IMR-90 (cell line): ENCODE measurements around the gene ALOX12B. TPM values are rescaled to one million over a fixed set of nuclear protein-coding genes. Genes with fewer than 3 reads are reported as not detected.
A peak's percentile ranks its signal among the peaks of the same experiment; 100 is the strongest.

ENCODE experiments used
- ATAC-seq: fragments of 200-7000 bp; cut with Tn5 transposase; 2 replicates; pipeline ENCODE4 v1.9.1; 2020; ENCODE audit warnings: low read depth, mild to moderate bottlenecking, moderate library complexity
- BruUV-seq: library from RNA; stranded (reverse); fragments of 400-500 nt; replicated peaks from 2 replicates; lab custom pipeline; 2021; lab: Mats Ljungman, UMichigan
- CTCF ChIA-PET: fragments of 300-600 bp; formaldehyde crosslinking; extraction: SDS; loops from one replicate; lab custom pipeline; 2021; ENCODE audit warnings: antibody characterized with exemption; lab: Yijun Ruan, JAX
- POLR2A ChIA-PET: fragments of 300-600 bp; sonication (Branson Sonifier 250); formaldehyde crosslinking; loops from one replicate; lab custom pipeline; 2022; ENCODE audit warnings: antibody characterized with exemption; ENCODE audit not compliant: unreplicated experiment; lab: Charles Lee
- DNase-seq: peaks from one replicate; pipeline ENCODE4 v3.0.0; 2013
- H2AFZ ChIP-seq: replicated peaks from 2 replicates; pipeline ENCODE3; 2013; ENCODE audit warnings: low read length, mild to moderate bottlenecking; ENCODE audit not compliant: poor library complexity
- H2AK5ac ChIP-seq: 2 replicates; pipeline ENCODE4 v1.6.1; 2013; ENCODE audit warnings: low read depth, low read length, inconsistent platforms
- H2AK9ac ChIP-seq: replicated peaks from 2 replicates; pipeline ENCODE3; 2013; ENCODE audit warnings: mild to moderate bottlenecking, low read depth, low read length, moderate library complexity; ENCODE audit not compliant: poor library complexity
- H2BK120ac ChIP-seq: 2 replicates; pipeline ENCODE4 v1.6.1; 2013; ENCODE audit warnings: low read depth, low read length, inconsistent platforms
- H2BK15ac ChIP-seq: 3 replicates; pipeline ENCODE4 v1.6.1; 2013; ENCODE audit warnings: low read depth, low read length, inconsistent platforms
- H2BK20ac ChIP-seq: 2 replicates; pipeline ENCODE4 v1.6.1; 2013; ENCODE audit warnings: low read depth, mild to moderate bottlenecking, inconsistent platforms, low read length, moderate library complexity
- H2BK5ac ChIP-seq: 2 replicates; pipeline ENCODE4 v1.6.1; 2013; ENCODE audit warnings: mild to moderate bottlenecking, low read depth, low read length, inconsistent platforms; ENCODE audit not compliant: poor library complexity, severe bottlenecking
- H3K14ac ChIP-seq: replicated peaks from 2 replicates; pipeline ENCODE4 v1.6.1; 2013; ENCODE audit warnings: low read depth, low read length, inconsistent platforms
- H3K18ac ChIP-seq: 2 replicates; pipeline ENCODE4 v1.6.1; 2013; ENCODE audit warnings: low read depth, low read length, control low read depth
- H3K23ac ChIP-seq: 2 replicates; pipeline ENCODE4 v1.6.1; 2013; ENCODE audit warnings: low read depth, low read length, inconsistent platforms
- H3K27ac ChIP-seq: 2 replicates; pipeline ENCODE4 v1.5.1; 2013; ENCODE audit warnings: mild to moderate bottlenecking, control low read depth, low read length; ENCODE audit not compliant: insufficient read depth
- H3K27me3 ChIP-seq: 2 replicates; pipeline ENCODE4 v1.6.1; 2013; ENCODE audit warnings: low read length; ENCODE audit not compliant: control insufficient read depth, insufficient read depth
- H3K36me3 ChIP-seq: 2 replicates; pipeline ENCODE4 v1.6.1; 2013; ENCODE audit warnings: low read length, mixed read lengths; ENCODE audit not compliant: control insufficient read depth, insufficient read depth
- H3K4ac ChIP-seq: 2 replicates; pipeline ENCODE4 v1.6.1; 2013; ENCODE audit warnings: low read depth, low read length, inconsistent platforms
- H3K4me1 ChIP-seq: 2 replicates; pipeline ENCODE4 v1.6.1; 2013; ENCODE audit warnings: low read length, mixed read lengths; ENCODE audit not compliant: control insufficient read depth, insufficient read depth
- H3K4me2 ChIP-seq: 2 replicates; pipeline ENCODE4 v1.6.1; 2013; ENCODE audit warnings: low read depth, mild to moderate bottlenecking, control low read depth, low read length, moderate library complexity
- H3K4me3 ChIP-seq: 2 replicates; pipeline ENCODE4 v1.5.1; 2013; ENCODE audit warnings: low read depth, mild to moderate bottlenecking, control low read depth, low read length, moderate library complexity; ENCODE audit not compliant: insufficient read depth
- H3K56ac ChIP-seq: 2 replicates; pipeline ENCODE4 v1.6.1; 2013; ENCODE audit warnings: low read length, inconsistent platforms; ENCODE audit not compliant: insufficient read depth; ENCODE audit errors: extremely low read depth
- H3K79me1 ChIP-seq, 2 experiments: 2 replicates each; pipeline ENCODE4 v1.6.1; 2013; ENCODE audit warnings: low read length in 2 of 2, inconsistent platforms in 1 of 2, low read depth in 1 of 2
- H3K9ac ChIP-seq: 2 replicates; pipeline ENCODE4 v1.6.1; 2013; ENCODE audit warnings: low read depth, low read length, control low read depth
- H3K9me1 ChIP-seq: 2 replicates; pipeline ENCODE4 v1.6.1; 2013; ENCODE audit warnings: low read length, inconsistent platforms; ENCODE audit not compliant: insufficient read depth
- H3K9me3 ChIP-seq: 2 replicates; pipeline ENCODE4 v1.6.1; 2013; ENCODE audit warnings: low read length; ENCODE audit not compliant: control insufficient read depth, insufficient read depth
- H4K20me1 ChIP-seq: 2 replicates; pipeline ENCODE4 v1.6.1; 2013; ENCODE audit warnings: low read length, inconsistent platforms; ENCODE audit not compliant: insufficient read depth
- H4K5ac ChIP-seq: 2 replicates; pipeline ENCODE4 v1.6.1; 2013; ENCODE audit warnings: mild to moderate bottlenecking, low read depth, low read length, control low read depth
- H4K8ac ChIP-seq, 2 experiments: 2 replicates each; pipeline ENCODE4 v1.6.1; 2013; ENCODE audit warnings: low read depth in 2 of 2, low read length in 2 of 2, control low read depth in 1 of 2, inconsistent platforms in 1 of 2
- H4K91ac ChIP-seq: 2 replicates; pipeline ENCODE4 v1.6.1; 2013; ENCODE audit warnings: low read depth, low read length, inconsistent platforms; ENCODE audit not compliant: insufficient read depth
- MAFK ChIP-seq: IDR thresholded peaks from 2 replicates; pipeline ENCODE4 v1.6.1; 2012; ENCODE audit warnings: low read depth, low read length, improper control_type of control experiment
- MAZ ChIP-seq: IDR thresholded peaks from 2 replicates; pipeline ENCODE4 v1.6.1; 2012; ENCODE audit warnings: low read depth, mild to moderate bottlenecking, low read length, improper control_type of control experiment, moderate library complexity, borderline replicate concordance
- WGBS, 2 experiments: methylation state at CpG; one replicate each; pipeline versions ENCODE4 v1.1.5 to v1.1.7; 2013; ENCODE audit warnings: missing lambda C conversion rate in 2 of 2; ENCODE audit not compliant: insufficient read length in 1 of 2; ENCODE audit errors: extremely low coverage in 2 of 2; 5-methylcytosine and 5-hydroxymethylcytosine counted together
- dilution Hi-C: fragments of 300-500 bp; cut with HindIII; formaldehyde crosslinking; loops from one replicate; pipeline ENCODE4 v1.14.3; 2018; ENCODE audit warnings: low sequenced_read_pairs; ENCODE audit not compliant: unreplicated experiment
- in situ Hi-C: fragments of 300-500 bp; cut with MboI; formaldehyde crosslinking; loops from 3 replicates; pipeline ENCODE4 v1.14.3; 2019; ENCODE audit warnings: low sequenced_read_pairs, inconsistent platforms, mixed read lengths
- intact Hi-C: fragments of 100-400 bp; cut with micrococcal nuclease; formaldehyde crosslinking; loops from 2 replicates; pipeline ENCODE4 v1.10.0; 2022
- polyA plus RNA-seq, 3 experiments: library from polyadenylated mRNA; depleted of rRNA; stranded (reverse); fragments of >200 nt; gene quantifications; 2 replicates each; pipeline ENCODE4 v1.2.3, GENCODE V29; 2012; ENCODE audit warnings: low replicate concordance in 1 of 3
- total RNA-seq: library from RNA; depleted of rRNA; stranded (reverse); fragments of >200 nt; gene quantifications from 2 replicates; pipeline ENCODE4 v1.2.3, GENCODE V29; 2012

The ALOX12B gene
- total and polyA plus RNA-seq, 2 of the 4 experiments (the other 2 are of a cell fraction), result not detected

- in situ Hi-C loops (no loop called here), dilution Hi-C loops (no loop called here), intact Hi-C loops (no loop called here)
- Histone ChIP-seq H2BK5ac (no peak overlapping the region), H3K9ac (peak overlapping the region; percentile 63; the same call in 1 of the 2 replicates), H4K91ac (no peak overlapping the region), H2AK5ac (no peak overlapping the region), H3K27me3 (no peaks in the 10 kb centered on the region), H3K14ac (no peak overlapping the region), H3K36me3 (no peaks in the 10 kb centered on the region), H2BK15ac (no peak overlapping the region), H3K79me1 (no peaks in the 10 kb centered on the region; a peak in 1 of 4 replicates), H2AK9ac (peak overlapping the region; percentile 5), H3K27ac (no peak overlapping the region), H3K9me1 (peaks cover 7% of the 10 kb centered on the region; the same call in 1 of the 2 replicates), H3K18ac (no peak overlapping the region), H2BK120ac (no peak overlapping the region), H2BK20ac (no peak overlapping the region), H3K4me2 (peak overlapping the region; percentile 95), H3K9me3 (no peaks in the 10 kb centered on the region), H2AFZ (peak overlapping the region; percentile 90), H3K23ac (no peak overlapping the region), H3K4ac (no peak overlapping the region), H4K20me1 (no peaks in the 10 kb centered on the region), H3K56ac (no peak overlapping the region), H3K4me3 (peak overlapping the region; percentile 79), H4K8ac (no peak overlapping the region; a peak in 1 of 4 replicates), H4K5ac (no peak overlapping the region), H3K4me1 (peaks cover 8% of the 10 kb centered on the region)
- CTCF ChIA-PET, result interaction anchor here (0.6 kb wide), 1 partner anchor 62 kb away, joined by 3 read pairs; no protein-coding TSS in a partner anchor
- POLR2A ChIA-PET, result no interaction called here
- 2% methylated on average over 12 of the region's 45 CpGs; no CpG with 5 or more reads in 1 of the 2 experiments for WGBS, 2 experiments
- DNase-seq, result peak; percentile 52
- no TSS peak for BruUV-seq
- peak; percentile 12; the same call in 1 of the 2 replicates for TF ChIP-seq MAZ
- no peak for TF ChIP-seq MAFK
- ATAC-seq, result peak; percentile 41
Observed at GRCh38 chr17:8126491-8127066, 39.1 kb upstream of the ALOX12B start.
